Smooth muscle cell (in vitro differentiated cells): ENCODE data around the gene INPP5J. TPM values are rescaled to one million over a fixed set of nuclear protein-coding genes. Genes with fewer than 3 reads are reported as not detected.

Source experiments
- DNase-seq: peaks from one replicate; lab custom pipeline; 2025; ENCODE audit not compliant: unreplicated experiment; lab: John Stamatoyannopoulos, UW
- H2AFZ ChIP-seq: fragments of 200-600 bp; sonication (generic); 2 replicates; pipeline ENCODE4 v1.6.0; 2016; ENCODE audit warnings: antibody characterized with exemption, low read depth, mild to moderate bottlenecking
- H3F3A ChIP-seq: fragments of 200-600 bp; sonication (generic); 2 replicates; pipeline ENCODE4 v1.6.0; 2017; ENCODE audit warnings: antibody characterized with exemption, low read depth
- H3K27ac ChIP-seq: fragments of 200-600 bp; sonication (generic); 2 replicates; pipeline ENCODE4 v1.5.1; 2016; ENCODE audit warnings: low read depth, mild to moderate bottlenecking
- H3K27me3 ChIP-seq: fragments of 200-600 bp; sonication (generic); 2 replicates; pipeline ENCODE4 v1.6.1; 2016; ENCODE audit warnings: low read depth, mild to moderate bottlenecking
- H3K36me3 ChIP-seq: fragments of 200-600 bp; sonication (generic); 2 replicates; pipeline ENCODE4 v1.5.1; 2016; ENCODE audit warnings: low read depth
- H3K4me1 ChIP-seq: fragments of 200-600 bp; sonication (generic); 2 replicates; pipeline ENCODE4 v1.5.1; 2016; ENCODE audit warnings: low read depth
- H3K4me2 ChIP-seq: fragments of 200-600 bp; sonication (generic); 2 replicates; pipeline ENCODE4 v1.6.0; 2016; ENCODE audit warnings: mild to moderate bottlenecking
- H3K4me3 ChIP-seq: fragments of 200-600 bp; sonication (generic); 2 replicates; pipeline ENCODE4 v1.5.1; 2016; ENCODE audit warnings: mild to moderate bottlenecking
- H3K79me2 ChIP-seq: fragments of 200-600 bp; sonication (generic); 2 replicates; pipeline ENCODE4 v1.6.0; 2016; ENCODE audit warnings: low read depth, mild to moderate bottlenecking
- H3K9ac ChIP-seq: fragments of 200-600 bp; sonication (generic); 2 replicates; pipeline ENCODE4 v1.6.0; 2016; ENCODE audit warnings: low read depth
- H3K9me3 ChIP-seq: fragments of 200-600 bp; sonication (generic); replicated peaks from 2 replicates; pipeline ENCODE4 v1.5.1; 2016; ENCODE audit warnings: low read depth
- H4K20me1 ChIP-seq: fragments of 200-600 bp; sonication (generic); 2 replicates; pipeline ENCODE4 v1.6.0; 2016; ENCODE audit warnings: low read depth
- CTCF ChIP-seq: fragments of 200-600 bp; sonication (generic); IDR thresholded peaks from 2 replicates; pipeline ENCODE4 v1.5.1; 2017; ENCODE audit warnings: borderline replicate concordance, mild to moderate bottlenecking, antibody characterized with exemption; ENCODE audit not compliant: insufficient read depth, poor library complexity, severe bottlenecking
- WGBS: methylation state at CpG from one replicate; pipeline ENCODE4 v1.1.7; 2016; ENCODE audit warnings: low lambda C conversion rate; 5-methylcytosine and 5-hydroxymethylcytosine counted together
- polyA plus RNA-seq: library from polyadenylated mRNA; unstranded; fragments of >200 nt; fragmentation: Nextera tagmentation; extraction: Ambion mirVana; gene quantifications from 2 replicates; pipeline ENCODE4 v1.2.1, GENCODE V29; 2016
- total RNA-seq: library from RNA; depleted of rRNA; stranded (reverse); fragments of >200 nt; gene quantifications from 2 replicates; pipeline ENCODE4 v1.2.3, GENCODE V29; 2014

The INPP5J gene
- total and polyA plus RNA-seq, 2 experiments from 2014 or later, result 0.66 to 1.2 TPM

DNA sequence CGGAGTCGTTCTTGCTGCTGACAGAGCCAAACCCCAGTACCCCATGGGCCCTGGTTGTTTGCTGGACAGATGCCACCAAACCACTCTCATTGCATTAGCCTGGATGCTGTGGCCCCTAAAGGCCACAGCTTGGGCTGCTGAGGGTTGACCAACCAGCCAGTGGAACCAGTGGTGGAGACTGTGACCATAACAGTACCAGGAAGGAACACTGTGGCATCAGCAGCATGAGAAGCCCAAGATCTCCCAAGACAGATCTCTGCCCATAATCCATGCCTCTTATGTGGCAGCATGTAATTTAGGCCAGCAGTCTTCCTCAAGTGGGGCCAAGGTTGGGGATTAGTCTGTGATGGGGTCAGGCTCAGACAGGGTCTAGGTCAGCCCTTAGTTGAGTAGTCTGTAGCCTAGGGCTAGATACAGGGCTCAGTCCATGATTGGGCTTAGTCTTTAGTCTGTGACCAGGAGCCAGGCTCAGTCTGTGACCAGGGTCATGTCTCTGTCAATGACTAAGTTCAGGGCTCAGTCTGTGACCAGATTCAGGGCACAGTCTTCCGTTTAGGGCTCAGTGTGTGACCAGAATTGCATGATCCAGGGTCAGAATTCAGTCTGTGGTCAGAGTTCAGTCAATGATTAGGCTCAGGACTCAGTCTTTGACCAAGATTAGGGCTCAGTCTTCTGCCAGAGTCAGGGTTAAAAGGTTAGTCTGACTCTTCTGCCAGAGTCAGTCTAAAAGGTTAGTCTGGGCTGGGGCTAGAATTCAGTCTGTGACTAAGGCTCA is 4.5 kb upstream of the INPP5J start:
- Histone ChIP-seq H3K9me3 (no peaks in the 10 kb centered on the region), H3K27me3 (no peaks in the 10 kb centered on the region), H3K4me1 (no peaks in the 10 kb centered on the region), H2AFZ (no peak overlapping the region), H3F3A (no peaks in the 10 kb centered on the region), H3K79me2 (no peaks in the 10 kb centered on the region), H3K9ac (no peak overlapping the region), H3K27ac (no peak overlapping the region), H3K4me3 (no peak overlapping the region), H4K20me1 (no peaks in the 10 kb centered on the region), H3K4me2 (no peak overlapping the region), H3K36me3 (no peaks in the 10 kb centered on the region)
- no peak for TF ChIP-seq CTCF
- DNase-seq, result no peak
- 91% methylated on average over 3 of the region's 3 CpGs for WGBS

GRCh38 chr22:31119026-31119717 is 3.6 kb upstream of the INPP5J start:
- no peaks in the 10 kb centered on the region for H4K20me1 ChIP-seq
- no peak overlapping the region for H3K27ac ChIP-seq
- H3K27me3 ChIP-seq, result no peaks in the 10 kb centered on the region
- H3K4me3 ChIP-seq, result no peak overlapping the region
- DNase-seq, result no peak
- H3K9ac ChIP-seq, result no peak overlapping the region
- no peaks in the 10 kb centered on the region for H3F3A ChIP-seq
- no peak overlapping the region for H2AFZ ChIP-seq
- H3K4me2 ChIP-seq, result no peak overlapping the region
- H3K4me1 ChIP-seq, result no peaks in the 10 kb centered on the region
- no peaks in the 10 kb centered on the region for H3K36me3 ChIP-seq
- WGBS, result 67% methylated on average over 7 of the region's 7 CpGs
- no peaks in the 10 kb centered on the region for H3K79me2 ChIP-seq
- TF ChIP-seq CTCF, result no peak
- H3K9me3 ChIP-seq, result no peaks in the 10 kb centered on the region

DNA sequence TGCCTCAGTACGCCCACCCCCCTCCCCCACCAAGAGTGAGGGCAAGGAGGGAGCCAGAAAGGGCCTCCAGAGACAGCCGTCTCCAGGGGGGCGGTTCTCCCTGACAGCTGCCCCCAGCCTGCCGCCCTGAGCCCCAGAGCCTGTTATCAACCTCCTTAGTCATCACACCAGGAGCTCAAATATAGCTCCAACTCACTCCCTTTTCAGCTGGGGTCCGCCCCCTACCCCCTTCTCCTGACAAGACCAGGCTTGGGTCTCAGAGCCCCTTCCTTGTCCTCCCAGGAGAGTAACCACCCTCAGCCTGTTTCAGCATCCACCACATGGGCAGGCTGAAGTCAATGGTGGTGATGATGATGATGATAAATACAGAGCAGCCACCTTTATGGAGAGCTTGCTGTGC is 2.5 kb upstream of the INPP5J start:
- no peak for TF ChIP-seq CTCF
- Histone ChIP-seq H3K9me3 (no peaks in the 10 kb centered on the region), H3K79me2 (no peaks in the 10 kb centered on the region), H4K20me1 (no peaks in the 10 kb centered on the region), H3F3A (no peaks in the 10 kb centered on the region), H3K4me2 (no peak overlapping the region), H2AFZ (no peak overlapping the region), H3K9ac (no peak overlapping the region), H3K4me3 (no peak overlapping the region), H3K36me3 (no peaks in the 10 kb centered on the region), H3K27ac (no peak overlapping the region), H3K4me1 (no peaks in the 10 kb centered on the region), H3K27me3 (no peaks in the 10 kb centered on the region)
- 50% methylated on average over 5 of the region's 5 CpGs for WGBS
- no peak for DNase-seq
